ENCODE measurements around the gene TENT4A.

The TENT4A gene

GRCh38 chr5:6718161-6718681 lies 5.0 kb downstream of the TENT4A start:
- DNase-seq (ENCODE audit: low read depth), result no peak

GRCh38 chr5:6718718-6719117 lies 5.5 kb downstream of the TENT4A start:
- no peak for DNase-seq (ENCODE audit: low read depth)

- no peak for DNase-seq (ENCODE audit: low read depth)
Observed at GRCh38 chr5:6719417-6719816, 6.2 kb downstream of the TENT4A start.

GRCh38 chr5:6719896-6720560 lies 6.8 kb downstream of the TENT4A start:
- no peak for DNase-seq (ENCODE audit: low read depth)

GRCh38 chr5:6720561-6720921 lies 7.3 kb downstream of the TENT4A start:
- DNase-seq (ENCODE audit: low read depth), result no peak

GRCh38 chr5:6721442-6721841 lies 8.2 kb downstream of the TENT4A start:
- no peak for DNase-seq (ENCODE audit: low read depth)

- no peak for DNase-seq (ENCODE audit: low read depth)
Observed at GRCh38 chr5:6722015-6722414, 8.8 kb downstream of the TENT4A start.

GRCh38 chr5:6723122-6723815 lies 10.0 kb downstream of the TENT4A start:
- DNase-seq (ENCODE audit: low read depth), result no peak

GRCh38 chr5:6723816-6724300 lies 10.6 kb downstream of the TENT4A start:
- no peak for DNase-seq (ENCODE audit: low read depth)

GRCh38 chr5:6724321-6724929 lies 11.2 kb downstream of the TENT4A start:
- DNase-seq (ENCODE audit: low read depth), result no peak

GRCh38 chr5:6725421-6725820 lies 12.2 kb downstream of the TENT4A start:
- DNase-seq (ENCODE audit: low read depth), result no peak

GRCh38 chr5:6726006-6726405 lies 12.8 kb downstream of the TENT4A start:
- no peak for DNase-seq (ENCODE audit: low read depth)

- no peak for DNase-seq (ENCODE audit: low read depth)
Observed at GRCh38 chr5:6727231-6727630, 14.0 kb downstream of the TENT4A start.

GRCh38 chr5:6728011-6728794 lies 15.0 kb downstream of the TENT4A start:
- DNase-seq (ENCODE audit: low read depth), result no peak

- DNase-seq (ENCODE audit: low read depth), result no peak
Observed at GRCh38 chr5:6728795-6729183, 15.6 kb downstream of the TENT4A start.

- no peak for DNase-seq (ENCODE audit: low read depth)
Observed at GRCh38 chr5:6729386-6730310, 16.4 kb downstream of the TENT4A start.

- DNase-seq (ENCODE audit: low read depth), result no peak
Observed at GRCh38 chr5:6730407-6730806, 17.2 kb downstream of the TENT4A start.

GRCh38 chr5:6730807-6731206 lies 17.6 kb downstream of the TENT4A start:
- no peak for DNase-seq (ENCODE audit: low read depth)

GRCh38 chr5:6731465-6732237 lies 18.4 kb downstream of the TENT4A start:
- no peak for DNase-seq (ENCODE audit: low read depth)

- DNase-seq (ENCODE audit: low read depth), result no peak
Observed at GRCh38 chr5:6732634-6733410, 19.6 kb downstream of the TENT4A start.

Data from activated gamma-delta T cell treated with anti-CD3 and anti-CD28 coated beads, Interleukin-2, amount 50 U/mL, for 16 hours (primary cell).